ENCODE data around the gene TOP2B.

Gene TOP2B

DNA sequence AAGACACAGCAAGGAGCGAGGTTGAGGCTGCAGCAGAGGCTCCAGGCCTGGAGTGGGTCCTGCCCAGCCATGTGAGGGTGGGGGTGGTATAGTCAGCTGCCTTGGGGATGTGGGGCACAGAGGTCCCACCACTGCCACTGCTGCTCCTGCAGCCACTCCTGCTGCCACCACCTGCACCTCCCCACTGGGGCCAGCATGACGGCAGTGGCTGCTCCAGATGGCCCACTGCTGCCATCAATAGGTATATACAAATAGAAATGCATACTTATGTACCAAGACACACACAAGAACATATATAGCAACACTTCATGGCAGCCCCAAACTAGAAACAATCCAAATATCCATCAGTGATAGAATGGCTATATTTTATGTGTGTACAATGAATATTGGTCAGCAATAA, 10.0 kb upstream of the TOP2B start:
- no peaks in the 10 kb centered on the region for H3K4me1 ChIP-seq (ENCODE audit: control insufficient read depth, insufficient read depth, low read length, unreplicated experiment)
- H3K79me2 ChIP-seq (ENCODE audit: control insufficient read depth, insufficient read depth, low read length, unreplicated experiment) = no peaks in the 10 kb centered on the region
- no peaks in the 10 kb centered on the region for H3K27me3 ChIP-seq (ENCODE audit: insufficient read depth, low read length)
- no peaks in the 10 kb centered on the region for H3K36me3 ChIP-seq (ENCODE audit: insufficient read depth, low read length)
- H2AFZ ChIP-seq (ENCODE audit: low read length, unreplicated experiment) = no peak overlapping the region
- no peak overlapping the region for H3K27ac ChIP-seq (ENCODE audit: low read depth, low read length)
- no peak overlapping the region for H3K4me3 ChIP-seq (ENCODE audit: low read depth, low read length)

DNA sequence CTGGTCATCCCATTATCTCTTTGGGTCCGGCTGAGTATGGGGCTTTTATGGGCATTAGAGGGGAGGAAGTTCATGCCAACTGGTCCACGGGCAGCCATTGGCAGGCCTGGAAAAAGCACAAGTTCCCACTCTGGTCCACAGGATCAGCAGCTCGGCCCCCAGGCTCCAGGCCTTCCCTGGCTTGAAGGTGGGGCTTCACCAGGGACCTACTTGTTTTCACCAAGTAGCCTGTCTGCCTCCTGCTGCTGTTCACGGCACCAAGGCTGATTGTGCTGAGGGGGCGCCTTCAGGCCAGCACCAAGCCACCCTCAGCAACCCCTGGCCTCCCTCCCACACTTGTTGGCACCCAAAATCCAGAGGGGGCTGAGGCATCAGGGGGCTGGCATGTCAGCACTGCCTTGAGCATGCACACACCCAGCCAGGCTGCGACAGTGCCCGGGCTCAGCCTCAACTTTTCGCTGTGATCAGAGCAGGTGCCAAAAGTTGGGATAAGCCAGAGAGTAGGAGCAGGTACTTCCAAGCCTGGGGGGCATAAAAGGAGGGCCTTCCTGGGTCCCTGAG, 9.1 kb upstream of the TOP2B start:
- H3K27me3 ChIP-seq (ENCODE audit: insufficient read depth, low read length) = no peaks in the 10 kb centered on the region
- H2AFZ ChIP-seq (ENCODE audit: low read length, unreplicated experiment) = no peak overlapping the region
- no peaks in the 10 kb centered on the region for H3K79me2 ChIP-seq (ENCODE audit: control insufficient read depth, insufficient read depth, low read length, unreplicated experiment)
- H3K4me1 ChIP-seq (ENCODE audit: control insufficient read depth, insufficient read depth, low read length, unreplicated experiment) = no peaks in the 10 kb centered on the region
- H3K4me3 ChIP-seq (ENCODE audit: low read depth, low read length) = no peak overlapping the region
- H3K27ac ChIP-seq (ENCODE audit: low read depth, low read length) = no peak overlapping the region
- no peaks in the 10 kb centered on the region for H3K36me3 ChIP-seq (ENCODE audit: insufficient read depth, low read length)

DNA sequence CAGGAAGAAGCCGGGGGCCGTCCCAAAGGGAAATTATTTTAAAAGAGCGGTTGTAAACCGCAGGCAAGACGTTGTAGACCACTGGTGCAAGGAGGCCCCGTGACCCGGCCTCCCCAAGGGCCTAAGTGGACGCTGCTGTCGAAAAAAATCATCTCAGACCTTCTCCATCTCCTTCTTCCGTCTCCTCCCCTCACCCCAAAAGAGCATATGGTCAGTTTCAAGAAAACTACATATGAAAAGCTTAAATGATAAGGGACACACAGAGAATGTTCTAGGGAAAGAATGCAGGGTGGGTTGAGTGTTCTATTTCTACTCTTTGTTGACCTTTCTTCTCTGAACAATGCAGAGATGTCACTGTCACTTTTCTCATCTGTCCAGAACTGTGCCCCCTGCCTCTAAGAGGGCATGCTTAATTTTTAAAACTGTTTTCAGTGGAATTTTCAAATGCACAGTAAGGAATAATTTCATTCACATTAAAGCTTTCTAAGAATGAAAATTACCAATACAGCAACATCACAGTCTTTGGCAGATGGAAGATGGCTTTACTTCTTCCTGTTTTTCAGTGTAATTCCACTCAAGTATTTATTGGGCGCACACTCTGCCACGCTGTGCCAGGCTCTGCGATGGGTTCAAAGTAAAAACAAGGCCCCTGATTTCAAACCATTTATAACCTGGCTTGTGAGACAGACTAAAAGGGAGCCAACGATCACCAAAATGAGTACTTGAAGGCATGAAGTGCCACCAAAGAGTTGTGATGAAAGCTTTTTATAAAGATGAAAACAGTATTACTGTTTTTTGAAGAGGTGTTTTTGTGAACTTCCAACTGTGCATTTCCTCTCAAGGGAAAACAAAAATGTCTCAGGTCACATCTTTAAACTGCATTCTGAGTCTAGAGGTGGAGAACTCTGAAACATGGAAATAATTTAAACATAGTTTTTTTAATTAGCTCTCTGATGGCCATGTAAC, 891 bp upstream of the TOP2B start:
- peaks cover 35% of the 10 kb centered on the region for H3K79me2 ChIP-seq (ENCODE audit: control insufficient read depth, insufficient read depth, low read length, unreplicated experiment)
- H3K27ac ChIP-seq (ENCODE audit: low read depth, low read length) = peak overlapping the region; percentile 72; the same call in 1 of the 2 replicates
- peak overlapping the region; percentile 98 for H3K4me3 ChIP-seq (ENCODE audit: low read depth, low read length)
- peak overlapping the region; percentile 74 for H2AFZ ChIP-seq (ENCODE audit: low read length, unreplicated experiment)
- no peaks in the 10 kb centered on the region for H3K36me3 ChIP-seq (ENCODE audit: insufficient read depth, low read length)
- peaks cover 17% of the 10 kb centered on the region for H3K4me1 ChIP-seq (ENCODE audit: control insufficient read depth, insufficient read depth, low read length, unreplicated experiment)
- no peaks in the 10 kb centered on the region for H3K27me3 ChIP-seq (ENCODE audit: insufficient read depth, low read length)

DNA sequence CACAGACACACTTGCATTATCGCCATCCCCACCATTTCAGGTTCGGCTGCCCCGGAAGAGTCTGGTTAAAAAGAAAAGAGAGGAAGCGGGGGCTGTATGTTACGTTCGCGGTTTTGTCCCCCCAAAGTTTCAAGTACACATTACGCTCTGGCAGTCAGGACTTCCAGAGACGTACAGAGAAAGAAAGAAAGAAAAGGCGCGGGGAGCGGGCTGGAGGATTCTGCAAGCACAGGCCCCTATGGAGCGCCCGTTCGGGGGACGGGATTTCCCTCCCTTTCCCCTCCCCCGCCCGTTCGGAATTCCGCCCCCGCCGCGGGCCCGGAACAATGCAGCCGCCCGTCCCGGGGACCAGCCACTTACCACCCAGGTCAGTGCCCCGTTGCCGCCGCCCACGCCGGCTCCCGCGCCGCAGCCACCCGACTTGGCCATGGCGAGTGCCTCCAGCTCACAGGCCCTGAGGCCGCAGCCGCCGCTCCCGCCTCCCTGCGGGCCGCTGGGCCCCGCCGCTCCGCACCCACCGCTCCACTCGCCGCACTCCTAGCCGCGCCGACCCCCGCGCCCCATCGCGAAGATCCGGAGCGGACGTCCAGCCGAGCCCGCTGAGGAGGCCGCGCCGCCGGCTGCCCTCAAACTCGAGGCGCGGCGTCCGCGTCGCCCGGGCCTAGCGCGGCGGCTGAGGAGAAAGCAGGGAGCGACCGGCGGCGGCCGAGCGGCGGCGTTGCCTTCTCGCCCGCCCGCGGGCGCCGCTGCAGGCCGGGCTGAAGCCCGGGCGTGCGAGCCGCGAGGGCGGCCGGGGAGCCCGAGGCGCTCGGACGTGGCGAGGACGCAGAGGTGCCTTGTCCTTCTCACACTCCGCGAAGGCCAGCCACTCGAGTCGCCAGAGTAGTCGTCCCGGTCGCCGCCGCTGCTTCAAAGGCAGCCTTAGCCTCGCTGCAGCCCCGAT, 567 bp downstream of the TOP2B start:
- H3K27ac ChIP-seq (ENCODE audit: low read depth, low read length) = peak overlapping the region; percentile 72
- H3K4me3 ChIP-seq (ENCODE audit: low read depth, low read length) = peak overlapping the region; percentile 98
- peak overlapping the region; percentile 95 for H2AFZ ChIP-seq (ENCODE audit: low read length, unreplicated experiment)

DNA sequence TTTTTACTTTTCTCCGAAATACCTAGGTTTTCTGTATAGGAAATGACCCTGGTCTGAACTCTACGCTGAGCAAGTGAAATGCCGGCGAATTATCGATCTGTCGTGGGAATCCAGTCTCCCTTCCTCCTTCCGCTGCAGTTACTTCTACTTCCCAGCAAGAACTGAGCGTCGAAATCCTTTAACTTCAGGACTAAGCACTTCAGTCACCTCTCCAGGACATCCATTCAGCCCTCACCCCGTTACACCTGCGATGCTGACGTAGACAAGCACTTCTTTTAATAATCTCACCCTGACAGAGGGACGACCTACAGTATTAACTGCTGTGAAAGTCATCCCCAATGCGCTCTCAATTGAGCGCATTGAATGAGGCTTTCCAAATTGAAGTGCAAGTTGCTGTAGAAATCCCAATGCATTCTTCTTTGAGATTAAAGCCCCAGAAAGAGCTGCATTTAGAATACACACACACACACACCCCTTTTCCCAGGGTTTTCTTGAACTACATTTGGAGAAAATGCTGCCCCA, 1.3 kb downstream of the TOP2B start:
- Histone ChIP-seq H3K36me3 (ENCODE audit: insufficient read depth, low read length) (no peaks in the 10 kb centered on the region), H3K27ac (ENCODE audit: low read depth, low read length) (peak overlapping the region; percentile 72), H3K4me1 (ENCODE audit: control insufficient read depth, insufficient read depth, low read length, unreplicated experiment) (peaks cover 20% of the 10 kb centered on the region), H3K27me3 (ENCODE audit: insufficient read depth, low read length) (no peaks in the 10 kb centered on the region), H3K4me3 (ENCODE audit: low read depth, low read length) (peak overlapping the region; percentile 98), H2AFZ (ENCODE audit: low read length, unreplicated experiment) (peak overlapping the region; percentile 95), H3K79me2 (ENCODE audit: control insufficient read depth, insufficient read depth, low read length, unreplicated experiment) (peaks cover 55% of the 10 kb centered on the region)

More for the DNA sequence above, 567 bp downstream of the TOP2B start:
- Histone ChIP-seq H3K36me3 (ENCODE audit: insufficient read depth, low read length) (no peaks in the 10 kb centered on the region), H3K4me1 (ENCODE audit: control insufficient read depth, insufficient read depth, low read length, unreplicated experiment) (peaks cover 17% of the 10 kb centered on the region), H3K27me3 (ENCODE audit: insufficient read depth, low read length) (no peaks in the 10 kb centered on the region), H3K79me2 (ENCODE audit: control insufficient read depth, insufficient read depth, low read length, unreplicated experiment) (peaks cover 49% of the 10 kb centered on the region)

DNA sequence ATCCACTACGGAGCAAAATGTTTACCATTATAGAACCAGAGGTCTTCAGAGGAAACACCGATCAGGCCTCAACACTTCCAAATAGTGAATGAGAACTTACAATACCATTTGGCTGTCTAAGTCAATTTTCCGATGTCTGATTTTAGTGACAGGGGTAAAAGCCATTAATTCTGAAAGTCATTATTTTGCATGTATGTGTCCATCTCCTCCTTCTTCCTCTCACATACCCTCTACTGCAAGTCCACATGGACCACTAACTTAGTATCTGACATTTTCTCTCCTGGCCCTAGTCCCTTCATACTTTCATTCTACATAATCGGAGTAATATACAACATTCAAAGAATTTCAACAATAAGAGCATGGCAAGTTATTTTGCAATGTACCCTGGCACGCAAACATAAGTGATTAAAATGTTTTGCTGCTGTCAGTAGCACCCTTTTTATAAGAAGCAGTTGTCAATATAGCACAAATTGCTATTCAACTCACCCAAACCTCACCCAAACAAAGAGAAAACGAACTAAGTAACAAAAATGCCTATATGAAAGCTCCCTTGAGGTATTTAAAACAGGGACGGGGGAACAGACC, 1.9 kb downstream of the TOP2B start:
- Histone ChIP-seq H3K27ac (ENCODE audit: low read depth, low read length) (peak overlapping the region; percentile 72), H3K4me1 (ENCODE audit: control insufficient read depth, insufficient read depth, low read length, unreplicated experiment) (peaks cover 20% of the 10 kb centered on the region), H3K79me2 (ENCODE audit: control insufficient read depth, insufficient read depth, low read length, unreplicated experiment) (peaks cover 55% of the 10 kb centered on the region)

DNA sequence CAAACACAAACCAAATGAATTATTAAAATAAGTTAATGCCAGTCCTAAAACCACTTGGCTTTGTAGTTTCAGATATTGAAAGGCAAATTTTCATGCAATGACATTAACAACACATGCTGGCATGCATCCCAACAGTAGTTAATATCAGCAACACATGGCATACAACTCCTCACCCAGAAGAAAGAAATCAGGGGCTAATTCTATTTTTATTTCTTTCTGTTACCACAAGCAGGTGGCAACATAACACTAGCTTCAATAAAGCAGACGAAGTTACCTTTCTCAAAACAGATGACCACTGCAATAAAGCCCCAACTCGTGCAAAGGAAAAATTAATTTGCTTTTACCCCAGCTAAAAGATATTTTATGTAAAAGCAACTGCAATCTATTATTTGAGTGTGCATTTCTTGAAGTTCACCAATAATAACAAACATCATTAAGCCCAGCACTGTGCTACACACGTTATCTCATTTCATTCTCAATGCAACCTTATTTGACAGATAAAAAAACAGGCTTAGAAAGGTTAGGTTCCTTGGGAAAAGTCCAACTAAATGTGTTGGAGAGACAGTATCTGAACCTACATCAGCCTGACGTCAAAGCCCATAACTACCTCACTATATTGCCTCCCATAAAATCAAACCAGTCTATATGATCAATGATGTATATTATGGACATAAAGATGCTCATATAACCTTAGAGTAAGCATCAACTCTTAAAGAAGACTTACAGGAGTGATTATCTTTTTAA, 2.8 kb downstream of the TOP2B start:
- Histone ChIP-seq H3K79me2 (ENCODE audit: control insufficient read depth, insufficient read depth, low read length, unreplicated experiment) (peaks cover 63% of the 10 kb centered on the region), H3K4me3 (ENCODE audit: low read depth, low read length) (peak overlapping the region; percentile 98), H3K27me3 (ENCODE audit: insufficient read depth, low read length) (no peaks in the 10 kb centered on the region), H3K4me1 (ENCODE audit: control insufficient read depth, insufficient read depth, low read length, unreplicated experiment) (peaks cover 21% of the 10 kb centered on the region), H3K36me3 (ENCODE audit: insufficient read depth, low read length) (no peaks in the 10 kb centered on the region), H3K27ac (ENCODE audit: low read depth, low read length) (no peak overlapping the region), H2AFZ (ENCODE audit: low read length, unreplicated experiment) (no peak overlapping the region)

More for the DNA sequence above, 1.9 kb downstream of the TOP2B start:
- Histone ChIP-seq H3K4me3 (ENCODE audit: low read depth, low read length) (peak overlapping the region; percentile 98), H3K27me3 (ENCODE audit: insufficient read depth, low read length) (no peaks in the 10 kb centered on the region), H2AFZ (ENCODE audit: low read length, unreplicated experiment) (peak overlapping the region; percentile 95), H3K36me3 (ENCODE audit: insufficient read depth, low read length) (no peaks in the 10 kb centered on the region)

DNA sequence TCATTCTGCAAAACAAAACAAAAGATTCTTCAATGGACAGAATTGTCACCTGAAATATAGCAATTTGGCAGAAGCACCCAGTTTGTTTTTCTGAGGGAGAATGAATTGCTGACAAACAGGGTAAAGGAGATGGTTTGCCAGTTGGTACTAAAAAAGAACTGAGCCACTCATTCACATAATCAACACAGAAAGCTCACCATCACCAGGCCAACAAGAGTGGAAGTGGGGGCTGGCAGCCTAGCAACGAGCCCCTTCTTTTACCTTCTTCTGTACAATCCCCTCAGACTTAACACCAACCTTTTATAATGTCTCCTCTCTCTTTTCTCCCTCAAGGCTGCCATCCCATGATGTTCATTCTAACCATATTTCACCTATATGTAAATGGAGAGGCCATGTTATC, 5.9 kb downstream of the TOP2B start:
- Histone ChIP-seq H3K4me1 (ENCODE audit: control insufficient read depth, insufficient read depth, low read length, unreplicated experiment) (peaks cover 13% of the 10 kb centered on the region), H3K36me3 (ENCODE audit: insufficient read depth, low read length) (no peaks in the 10 kb centered on the region), H3K27me3 (ENCODE audit: insufficient read depth, low read length) (no peaks in the 10 kb centered on the region), H3K79me2 (ENCODE audit: control insufficient read depth, insufficient read depth, low read length, unreplicated experiment) (peaks cover 88% of the 10 kb centered on the region), H2AFZ (ENCODE audit: low read length, unreplicated experiment) (no peak overlapping the region), H3K4me3 (ENCODE audit: low read depth, low read length) (no peak overlapping the region), H3K27ac (ENCODE audit: low read depth, low read length) (no peak overlapping the region)

DNA sequence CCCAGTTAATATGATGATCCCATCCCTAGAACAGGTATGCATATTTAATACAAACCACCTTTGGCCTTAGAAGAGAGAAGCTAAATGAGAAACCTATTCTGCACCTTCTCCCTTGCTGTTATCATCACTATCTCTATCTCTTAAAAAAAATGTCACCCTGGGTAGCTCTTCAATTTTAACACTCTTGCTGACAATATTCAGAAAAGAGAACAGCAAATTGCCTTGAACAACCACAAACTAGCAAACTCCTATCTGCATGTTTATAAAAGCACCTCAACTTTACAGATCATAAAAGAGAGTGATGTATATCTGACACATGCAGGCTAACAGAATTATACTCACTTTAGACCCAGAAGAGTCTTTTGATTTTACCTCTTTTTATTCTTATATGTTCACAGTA, 7.4 kb downstream of the TOP2B start:
- H3K27me3 ChIP-seq (ENCODE audit: insufficient read depth, low read length) = no peaks in the 10 kb centered on the region
- H2AFZ ChIP-seq (ENCODE audit: low read length, unreplicated experiment) = no peak overlapping the region
- H3K4me3 ChIP-seq (ENCODE audit: low read depth, low read length) = no peak overlapping the region
- peaks cover 21% of the 10 kb centered on the region for H3K4me1 ChIP-seq (ENCODE audit: control insufficient read depth, insufficient read depth, low read length, unreplicated experiment)
- no peaks in the 10 kb centered on the region for H3K36me3 ChIP-seq (ENCODE audit: insufficient read depth, low read length)
- peaks cover 88% of the 10 kb centered on the region for H3K79me2 ChIP-seq (ENCODE audit: control insufficient read depth, insufficient read depth, low read length, unreplicated experiment)
- no peak overlapping the region for H3K27ac ChIP-seq (ENCODE audit: low read depth, low read length)
